Suprapubic skin (tissue), 4 donors: ENCODE measurements around the gene NDRG4. TPM values are rescaled to one million over a fixed set of nuclear protein-coding genes. Genes with fewer than 3 reads are reported as not detected.
"Not testable (repeated sequence)": the region's sequence is repeated elsewhere in the genome, so short reads cannot be mapped to it uniquely, and the experiment has no call there.

Experiments
- DNase-seq, 2 donors: peaks; one replicate each; pipeline ENCODE4 v3.0.0-alpha.2; 2019; ENCODE audit warnings: low spot score in 2 of 2
- H3K27ac ChIP-seq: fragments of 200-600 bp; sonication (generic); one replicate; pipeline ENCODE4 v1.5.1; 2019
- H3K27me3 ChIP-seq: fragments of 200-600 bp; sonication (generic); one replicate; pipeline ENCODE4 v1.5.1; 2019
- H3K36me3 ChIP-seq: fragments of 200-600 bp; sonication (generic); one replicate; pipeline ENCODE4 v1.5.1; 2019
- H3K4me1 ChIP-seq: fragments of 200-600 bp; sonication (generic); one replicate; pipeline ENCODE4 v1.5.1; 2019
- H3K4me3 ChIP-seq: fragments of 200-600 bp; sonication (generic); one replicate; pipeline ENCODE4 v1.5.1; 2019; ENCODE audit warnings: mild to moderate bottlenecking
- H3K9me3 ChIP-seq: fragments of 200-600 bp; sonication (generic); one replicate; pipeline ENCODE4 v1.5.1; 2019
- EP300 ChIP-seq: sonication (generic); formaldehyde crosslinking; IDR thresholded peaks from one replicate; pipeline ENCODE4 v1.6.1; 2017; ENCODE audit warnings: antibody characterized with exemption
- POLR2A ChIP-seq, 2 donors: fragments of 450-650 bp; IDR thresholded peaks; one replicate each; pipeline ENCODE4 v1.6.1; 2017; ENCODE audit warnings: antibody characterized with exemption in 2 of 2, mild to moderate bottlenecking in 2 of 2, moderate library complexity in 2 of 2
- POLR2AphosphoS5 ChIP-seq, 3 donors: sonication (generic); formaldehyde crosslinking; IDR thresholded peaks; one replicate each; pipeline ENCODE4 v1.6.1; 2017; ENCODE audit warnings: antibody characterized with exemption in 3 of 3
- WGBS: methylation state at CpG from one replicate; pipeline ENCODE4 v1.1.5; 2018; 5-methylcytosine and 5-hydroxymethylcytosine counted together
- total RNA-seq, 4 donors: library from RNA; depleted of rRNA; stranded (reverse); fragments of >200 nt; gene quantifications; one replicate each; pipeline ENCODE4 v1.1.0, GENCODE V29; 2016
- TF ChIP-seq, protein P1 (sequence below), 2 donors: fragments of 200-600 bp in 1 of 2; fragments of 450-650 bp in 1 of 2; sonication (generic) in 1 of 2; IDR thresholded peaks; one replicate each; pipeline ENCODE4 v1.5.1; 2016 to 2019; ENCODE audit warnings: antibody characterized with exemption in 2 of 2, mild to moderate bottlenecking in 1 of 2, moderate library complexity in 1 of 2

The NDRG4 gene
- total RNA-seq, 4 donors from 2014 or later, result 42.5 to 70.3 (median 50.7) TPM

DNA sequence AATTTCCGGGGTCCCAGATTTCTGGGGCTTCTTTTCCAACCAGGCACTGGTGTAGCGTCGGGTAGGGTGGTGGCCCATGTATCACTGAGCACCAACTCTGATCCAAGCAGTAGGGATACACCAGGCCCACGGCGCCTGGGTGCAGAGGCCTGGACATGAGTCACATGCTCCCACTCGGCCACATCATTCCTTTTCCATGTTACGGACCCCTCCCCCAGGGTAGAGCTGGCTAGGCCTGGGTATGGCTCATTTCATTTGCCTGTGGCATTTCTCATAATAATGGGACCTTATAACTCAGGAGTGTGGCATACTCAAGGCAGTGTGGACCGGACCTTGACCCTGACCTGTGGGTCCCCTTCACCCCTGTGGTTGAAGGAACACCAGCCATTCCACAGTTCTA, 18.0 kb upstream of the NDRG4 start:
- Histone ChIP-seq H3K27ac (no peak overlapping the region), H3K4me1 (no peaks in the 10 kb centered on the region), H3K36me3 (no peaks in the 10 kb centered on the region), H3K27me3 (peaks cover 4% of the 10 kb centered on the region), H3K9me3 (no peaks in the 10 kb centered on the region), H3K4me3 (no peak overlapping the region)
- WGBS, result 92% methylated on average over 2 of the region's 8 CpGs
- TF ChIP-seq, protein P1, sequence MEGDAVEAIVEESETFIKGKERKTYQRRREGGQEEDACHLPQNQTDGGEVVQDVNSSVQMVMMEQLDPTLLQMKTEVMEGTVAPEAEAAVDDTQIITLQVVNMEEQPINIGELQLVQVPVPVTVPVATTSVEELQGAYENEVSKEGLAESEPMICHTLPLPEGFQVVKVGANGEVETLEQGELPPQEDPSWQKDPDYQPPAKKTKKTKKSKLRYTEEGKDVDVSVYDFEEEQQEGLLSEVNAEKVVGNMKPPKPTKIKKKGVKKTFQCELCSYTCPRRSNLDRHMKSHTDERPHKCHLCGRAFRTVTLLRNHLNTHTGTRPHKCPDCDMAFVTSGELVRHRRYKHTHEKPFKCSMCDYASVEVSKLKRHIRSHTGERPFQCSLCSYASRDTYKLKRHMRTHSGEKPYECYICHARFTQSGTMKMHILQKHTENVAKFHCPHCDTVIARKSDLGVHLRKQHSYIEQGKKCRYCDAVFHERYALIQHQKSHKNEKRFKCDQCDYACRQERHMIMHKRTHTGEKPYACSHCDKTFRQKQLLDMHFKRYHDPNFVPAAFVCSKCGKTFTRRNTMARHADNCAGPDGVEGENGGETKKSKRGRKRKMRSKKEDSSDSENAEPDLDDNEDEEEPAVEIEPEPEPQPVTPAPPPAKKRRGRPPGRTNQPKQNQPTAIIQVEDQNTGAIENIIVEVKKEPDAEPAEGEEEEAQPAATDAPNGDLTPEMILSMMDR (IDR thresholded peaks at IDR 0.05), result no peak
- TF ChIP-seq EP300 (no peak), POLR2AphosphoS5 (IDR thresholded peaks at IDR 0.05) (no peak), POLR2A (IDR thresholded peaks at IDR 0.05) (no peak)
- no peak for DNase-seq

DNA sequence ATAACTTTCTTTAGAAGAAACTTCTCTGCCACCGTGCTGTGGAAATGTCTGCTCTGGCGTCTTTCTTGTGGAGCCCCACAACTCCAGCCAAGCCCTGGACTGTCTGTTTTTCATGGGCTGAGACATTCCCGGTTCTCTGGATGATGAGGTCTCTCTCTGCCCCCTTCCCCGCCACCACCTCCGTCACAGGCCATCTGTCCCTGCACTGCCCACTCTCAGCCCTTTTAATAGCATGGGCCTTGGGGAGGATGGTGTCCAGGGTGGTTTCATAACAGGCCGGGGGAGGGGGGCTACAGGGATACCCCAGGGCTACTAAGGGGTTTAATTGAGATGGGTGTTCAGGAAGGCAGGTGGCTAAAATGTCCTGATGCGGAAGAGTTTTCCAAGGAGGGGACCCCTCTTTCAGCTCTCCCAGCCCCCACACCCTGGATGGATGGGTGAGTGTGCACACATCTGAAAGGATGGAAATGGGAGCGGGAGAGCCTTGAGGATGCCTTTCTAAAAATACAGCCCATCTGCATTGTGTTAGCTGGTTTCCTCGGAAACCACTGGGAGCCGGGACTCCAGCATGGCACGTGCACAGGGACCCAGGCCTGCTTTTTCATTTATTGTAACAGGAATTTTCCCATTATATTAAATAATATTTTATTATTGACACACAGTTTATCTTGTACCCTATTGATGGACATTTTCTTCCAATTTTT, 14.6 kb upstream of the NDRG4 start:
- no peak for DNase-seq
- H3K9me3 ChIP-seq, result no peaks in the 10 kb centered on the region
- 72% methylated on average over 11 of the region's 11 CpGs for WGBS

DNA sequence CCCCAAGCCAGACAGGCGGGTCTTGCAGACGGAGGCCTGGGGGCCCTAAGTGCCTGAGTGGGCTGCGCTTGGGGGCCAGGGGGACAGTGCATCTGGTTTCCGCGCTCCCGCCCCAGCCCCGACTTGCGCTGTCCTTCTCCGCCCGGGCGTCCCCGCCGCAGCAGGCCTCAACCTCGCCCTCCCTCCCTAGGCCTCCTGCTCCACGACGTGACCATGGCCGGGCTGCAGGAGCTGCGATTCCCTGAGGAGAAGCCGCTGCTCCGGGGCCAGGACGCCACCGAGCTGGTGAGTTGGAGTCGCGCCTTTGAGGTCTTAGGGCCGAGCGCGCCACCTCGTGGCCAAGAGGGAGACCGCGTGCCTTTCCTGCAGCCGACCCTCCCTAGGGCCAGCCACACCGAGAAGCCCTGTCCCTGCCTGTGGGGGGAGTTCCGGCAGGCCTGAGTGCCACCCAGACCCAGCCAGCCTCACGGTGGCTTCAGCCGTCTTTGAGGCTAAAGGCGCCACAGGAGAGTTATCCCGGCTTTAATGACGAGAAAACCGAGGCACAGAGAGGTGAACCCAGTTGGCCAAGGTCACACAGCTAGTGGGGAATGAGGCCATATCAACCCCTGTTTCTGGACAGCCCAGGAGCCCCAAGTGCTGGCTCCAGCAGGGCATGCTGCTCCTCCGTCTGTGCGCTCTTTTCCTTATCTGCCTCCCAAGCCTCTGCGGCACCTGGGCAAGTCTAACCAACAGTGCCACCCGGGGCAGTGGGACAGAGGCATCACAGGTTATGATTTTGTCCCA, 12.2 kb upstream of the NDRG4 start:
- WGBS, result 36% methylated on average over 19 of the region's 43 CpGs
- H3K4me3 ChIP-seq, result peak overlapping the region; percentile 15

More for the DNA sequence above, 14.6 kb upstream of the NDRG4 start:
- no peaks in the 10 kb centered on the region for H3K36me3 ChIP-seq
- peaks cover 7% of the 10 kb centered on the region for H3K4me1 ChIP-seq
- TF ChIP-seq EP300, result no peak
- TF ChIP-seq, protein P1 (IDR thresholded peaks at IDR 0.05), result no peak
- TF ChIP-seq POLR2AphosphoS5 (IDR thresholded peaks at IDR 0.05), result no peak
- no peak for TF ChIP-seq POLR2A (IDR thresholded peaks at IDR 0.05)
- H3K27ac ChIP-seq, result no peak overlapping the region
- H3K27me3 ChIP-seq, result peaks cover 3% of the 10 kb centered on the region
- no peak overlapping the region for H3K4me3 ChIP-seq

DNA sequence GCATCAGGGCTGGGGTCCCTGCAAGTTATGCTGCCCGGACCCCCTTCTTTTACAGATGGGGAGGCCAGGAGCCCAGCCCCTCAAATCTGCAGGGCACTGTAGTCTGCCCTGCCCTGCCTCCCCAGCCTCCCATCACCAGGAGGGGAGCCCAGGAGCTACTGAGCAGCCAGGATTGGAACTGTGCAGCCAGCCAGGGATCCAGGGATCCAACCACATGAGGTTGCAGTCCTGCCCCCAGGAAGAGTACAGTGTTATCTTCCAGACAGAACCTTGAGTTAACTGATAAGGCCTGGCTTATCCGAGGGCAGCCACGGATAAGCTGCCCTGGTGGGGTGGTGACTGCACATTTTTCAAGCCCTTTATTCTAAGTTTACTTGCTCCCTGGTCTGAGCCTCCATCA, 11.4 kb upstream of the NDRG4 start:
- WGBS, result 82% methylated on average over 2 of the region's 3 CpGs
- H3K4me1 ChIP-seq, result peaks cover 7% of the 10 kb centered on the region
- no peak overlapping the region for H3K4me3 ChIP-seq
- H3K36me3 ChIP-seq, result no peaks in the 10 kb centered on the region
- DNase-seq, result no peak
- no peak overlapping the region for H3K27ac ChIP-seq
- no peaks in the 10 kb centered on the region for H3K27me3 ChIP-seq
- TF ChIP-seq POLR2A (IDR thresholded peaks at IDR 0.05) (no peak), POLR2AphosphoS5 (IDR thresholded peaks at IDR 0.05) (no peak), EP300 (no peak)
- TF ChIP-seq, protein P1 (IDR thresholded peaks at IDR 0.05), result no peak
- H3K9me3 ChIP-seq, result no peaks in the 10 kb centered on the region

More for the DNA sequence above, 12.2 kb upstream of the NDRG4 start:
- peak in 1 of 2 donors; percentile 81 for DNase-seq
- no peak for TF ChIP-seq EP300
- TF ChIP-seq, protein P1 (IDR thresholded peaks at IDR 0.05), result peak; percentile 76 to 87
- peaks cover 7% of the 10 kb centered on the region for H3K4me1 ChIP-seq
- no peaks in the 10 kb centered on the region for H3K27me3 ChIP-seq
- no peaks in the 10 kb centered on the region for H3K36me3 ChIP-seq
- no peaks in the 10 kb centered on the region for H3K9me3 ChIP-seq
- H3K27ac ChIP-seq, result no peak overlapping the region

DNA sequence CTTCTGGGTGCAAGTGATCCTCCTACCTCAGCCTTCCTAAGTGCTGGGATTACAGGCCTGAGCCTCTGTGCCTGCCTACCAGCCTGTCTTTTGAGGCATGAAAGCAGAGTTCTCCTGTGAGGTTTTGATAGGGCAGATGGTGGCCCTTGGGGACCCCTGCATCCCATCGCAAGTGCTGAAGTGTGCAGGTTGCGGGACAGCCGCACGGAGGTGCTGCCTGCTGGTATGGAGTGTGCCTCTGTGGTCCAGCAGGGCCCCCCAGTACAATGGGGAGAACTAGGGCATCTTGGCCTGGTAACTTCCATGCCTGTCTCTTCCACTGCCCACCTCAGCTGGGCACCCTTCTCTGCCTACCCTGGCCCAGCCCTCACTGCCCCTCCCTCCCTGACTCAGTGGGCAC, 9.9 kb upstream of the NDRG4 start:
- no peaks in the 10 kb centered on the region for H3K27me3 ChIP-seq
- H3K9me3 ChIP-seq, result no peaks in the 10 kb centered on the region
- TF ChIP-seq POLR2AphosphoS5 (IDR thresholded peaks at IDR 0.05), result no peak
- no peak for TF ChIP-seq EP300
- TF ChIP-seq POLR2A (IDR thresholded peaks at IDR 0.05), result no peak
- TF ChIP-seq, protein P1 (IDR thresholded peaks at IDR 0.05), result no peak
- no peaks in the 10 kb centered on the region for H3K36me3 ChIP-seq
- H3K4me3 ChIP-seq, result no peak overlapping the region
- no peak for DNase-seq
- WGBS, result 100% methylated on average over 4 of the region's 4 CpGs
- no peak overlapping the region for H3K27ac ChIP-seq
- peaks cover 7% of the 10 kb centered on the region for H3K4me1 ChIP-seq

DNA sequence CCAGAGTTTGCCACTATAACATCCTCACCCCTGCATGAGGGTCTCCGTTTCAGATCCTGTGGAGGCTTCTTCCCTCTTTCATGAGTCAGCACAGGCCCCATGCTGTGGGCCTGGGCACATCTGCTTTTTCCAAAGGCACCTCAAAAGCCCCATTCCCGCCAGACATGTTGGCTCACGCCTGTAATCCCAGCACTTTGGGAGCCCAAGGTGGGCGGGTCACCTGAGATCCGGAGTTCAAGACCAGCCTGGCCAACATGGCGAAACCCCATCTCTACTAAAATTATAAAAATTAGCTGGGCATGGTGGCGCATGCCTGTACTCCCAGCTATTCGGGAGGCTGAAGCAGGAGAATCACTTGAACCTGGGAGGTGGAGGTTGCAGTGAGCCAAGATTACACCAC, 9.4 kb upstream of the NDRG4 start:
- 92% methylated on average over 8 of the region's 8 CpGs for WGBS
- not testable (repeated sequence) for H3K4me3 ChIP-seq, DNase-seq, H3K27ac ChIP-seq, H3K9me3 ChIP-seq, H3K36me3 ChIP-seq, H3K27me3 ChIP-seq, H3K4me1 ChIP-seq
